OCI-LY1 (cell line): ENCODE results near the gene MINDY4.

Experiments used
- CTCF ChIP-seq: fragments of 200-600 bp; sonication (generic), shearing (Covaris generic); IDR thresholded peaks from 2 replicates; pipeline ENCODE4 v1.5.1; 2017; ENCODE audit warnings: mild to moderate bottlenecking, antibody characterized with exemption, low read length, moderate library complexity, mixed read lengths
- EZH2 ChIP-seq: fragments of 200-600 bp; sonication (generic), shearing (Covaris generic); IDR thresholded peaks from 2 replicates; pipeline ENCODE4 v1.8.0; 2017; ENCODE audit warnings: borderline replicate concordance, mixed run types, mild to moderate bottlenecking, antibody characterized with exemption, low read length, moderate library complexity, mixed read lengths

GRCh38 chr7:30928254-30928872 lies 157.1 kb downstream of the MINDY4 start:
- TF ChIP-seq CTCF (no peak), EZH2 (no peak)
